Measurements from ENCODE around the gene RNASE11. TPM values are rescaled to one million over a fixed set of nuclear protein-coding genes. Genes with fewer than 3 reads are reported as not detected.
"Not testable (repeated sequence)": the region's sequence is repeated elsewhere in the genome, so short reads cannot be mapped to it uniquely, and the experiment has no call there.

The RNASE11 gene
- total and polyA plus RNA-seq, 2 of the 4 experiments (the other 2 are of a cell fraction), result not detected

DNA sequence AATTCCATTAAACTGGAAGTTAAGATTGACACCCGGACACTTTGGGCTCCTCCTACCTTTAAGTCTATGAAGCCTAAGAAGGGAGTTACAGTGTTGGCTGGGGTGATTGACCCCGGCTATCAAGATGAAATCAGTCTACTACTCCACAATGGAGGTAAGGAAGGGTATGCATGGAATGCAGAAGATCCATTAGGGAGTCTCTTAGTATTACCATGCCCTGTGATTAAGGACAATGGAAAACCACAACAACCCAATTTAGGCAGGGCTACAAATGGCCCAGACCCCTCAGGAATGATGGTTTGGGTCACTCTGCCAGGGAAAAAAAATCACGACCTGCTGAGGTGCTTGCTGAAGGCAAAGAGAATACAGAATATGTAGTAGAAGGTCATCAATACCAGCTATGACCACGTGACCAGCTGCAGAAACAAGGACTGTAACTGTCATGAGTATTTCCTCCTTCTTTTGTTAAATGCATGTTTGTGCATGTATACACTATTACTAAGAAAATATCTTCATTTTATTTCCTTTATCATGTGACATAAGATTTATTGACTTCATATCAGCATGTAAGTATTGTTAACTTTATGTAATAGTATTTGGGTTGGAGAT, 15.3 kb downstream of the RNASE11 start:
- DNase-seq; in situ Hi-C loops (cut with MboI; ENCODE audit: low sequenced_read_pairs); H3K27ac ChIP-seq (ENCODE audit: insufficient read depth, low read length); H3K56ac ChIP-seq (ENCODE audit: extremely low read depth, insufficient read depth, low read length); H3K18ac ChIP-seq (ENCODE audit: low read depth, low read length); H2BK20ac ChIP-seq (ENCODE audit: low read depth, low read length); POLR2A ChIA-PET (ENCODE audit: unreplicated experiment); H2AFZ ChIP-seq (replicated peaks; ENCODE audit: low read length, poor library complexity); ATAC-seq (ENCODE audit: low read depth); H4K20me1 ChIP-seq (ENCODE audit: insufficient read depth, low read length); H2BK120ac ChIP-seq (ENCODE audit: low read depth, low read length); H3K9me3 ChIP-seq (ENCODE audit: control insufficient read depth, insufficient read depth, low read length); H3K4me1 ChIP-seq (ENCODE audit: control insufficient read depth, insufficient read depth, low read length); H2BK15ac ChIP-seq (ENCODE audit: low read depth, low read length); H2BK5ac ChIP-seq (ENCODE audit: low read depth, low read length, poor library complexity, severe bottlenecking); H3K23ac ChIP-seq (ENCODE audit: low read depth, low read length); H2AK9ac ChIP-seq (replicated peaks; ENCODE audit: low read depth, low read length, poor library complexity); H4K91ac ChIP-seq (ENCODE audit: insufficient read depth, low read depth, low read length); H3K36me3 ChIP-seq (ENCODE audit: control insufficient read depth, insufficient read depth, low read length); H3K9ac ChIP-seq (ENCODE audit: low read depth, low read length); H3K4me2 ChIP-seq (ENCODE audit: low read depth, low read length); H2AK5ac ChIP-seq (ENCODE audit: low read depth, low read length); CTCF ChIA-PET; H3K9me1 ChIP-seq (ENCODE audit: insufficient read depth, low read length); H3K14ac ChIP-seq (replicated peaks; ENCODE audit: low read depth, low read length); dilution Hi-C loops (cut with HindIII; ENCODE audit: low sequenced_read_pairs, unreplicated experiment); H4K5ac ChIP-seq (ENCODE audit: low read depth, low read length); H3K79me1 ChIP-seq (ENCODE audit: low read depth in 1 of 2, low read length in 2 of 2); H3K27me3 ChIP-seq (ENCODE audit: control insufficient read depth, insufficient read depth, low read length); H3K4ac ChIP-seq (ENCODE audit: low read depth, low read length); BruUV-seq (replicated peaks); H3K4me3 ChIP-seq (ENCODE audit: insufficient read depth, low read depth, low read length); intact Hi-C loops (cut with micrococcal nuclease); H4K8ac ChIP-seq (ENCODE audit: low read depth in 2 of 2, low read length in 2 of 2): not testable (repeated sequence)
- no CpG with 5 or more reads among the region's 4 CpGs for WGBS, 2 experiments (ENCODE audit: extremely low coverage in 2 of 2, insufficient read length in 1 of 2)

DNA sequence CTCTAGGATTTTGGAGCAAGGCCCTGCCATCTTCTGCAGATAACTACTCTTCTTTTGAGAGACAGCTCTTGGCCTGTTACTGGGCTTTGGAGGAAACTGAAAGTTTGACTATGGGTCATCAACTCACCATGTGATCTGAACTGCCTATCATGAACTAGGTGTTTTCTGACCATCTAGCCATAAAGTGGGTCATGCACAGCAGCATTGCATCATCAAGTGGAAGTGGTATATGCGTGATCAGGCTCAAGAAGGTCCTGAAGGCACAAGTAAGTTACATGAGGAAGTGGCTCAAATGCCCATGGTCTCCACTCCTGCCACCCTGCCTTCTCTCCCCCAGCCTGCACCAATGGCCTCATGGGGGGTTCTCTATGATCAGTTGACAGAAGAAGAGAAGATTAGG, 17.1 kb downstream of the RNASE11 start:
- H3K4me3 ChIP-seq (ENCODE audit: insufficient read depth, low read depth, low read length); H4K8ac ChIP-seq (ENCODE audit: low read depth in 2 of 2, low read length in 2 of 2); H2AK9ac ChIP-seq (replicated peaks; ENCODE audit: low read depth, low read length, poor library complexity); H3K27ac ChIP-seq (ENCODE audit: insufficient read depth, low read length); H4K5ac ChIP-seq (ENCODE audit: low read depth, low read length); H3K9me3 ChIP-seq (ENCODE audit: control insufficient read depth, insufficient read depth, low read length); DNase-seq; H4K91ac ChIP-seq (ENCODE audit: insufficient read depth, low read depth, low read length); H3K9me1 ChIP-seq (ENCODE audit: insufficient read depth, low read length); H3K9ac ChIP-seq (ENCODE audit: low read depth, low read length); in situ Hi-C loops (cut with MboI; ENCODE audit: low sequenced_read_pairs); H4K20me1 ChIP-seq (ENCODE audit: insufficient read depth, low read length); H3K56ac ChIP-seq (ENCODE audit: extremely low read depth, insufficient read depth, low read length); ATAC-seq (ENCODE audit: low read depth); H2AFZ ChIP-seq (replicated peaks; ENCODE audit: low read length, poor library complexity); intact Hi-C loops (cut with micrococcal nuclease); H2BK5ac ChIP-seq (ENCODE audit: low read depth, low read length, poor library complexity, severe bottlenecking); CTCF ChIA-PET; dilution Hi-C loops (cut with HindIII; ENCODE audit: low sequenced_read_pairs, unreplicated experiment); H3K79me1 ChIP-seq (ENCODE audit: low read depth in 1 of 2, low read length in 2 of 2); BruUV-seq (replicated peaks); POLR2A ChIA-PET (ENCODE audit: unreplicated experiment); H2BK20ac ChIP-seq (ENCODE audit: low read depth, low read length); H2BK120ac ChIP-seq (ENCODE audit: low read depth, low read length); H3K36me3 ChIP-seq (ENCODE audit: control insufficient read depth, insufficient read depth, low read length); H3K4me1 ChIP-seq (ENCODE audit: control insufficient read depth, insufficient read depth, low read length); H3K14ac ChIP-seq (replicated peaks; ENCODE audit: low read depth, low read length); H3K18ac ChIP-seq (ENCODE audit: low read depth, low read length); H2BK15ac ChIP-seq (ENCODE audit: low read depth, low read length); H2AK5ac ChIP-seq (ENCODE audit: low read depth, low read length); H3K4me2 ChIP-seq (ENCODE audit: low read depth, low read length); H3K4ac ChIP-seq (ENCODE audit: low read depth, low read length); H3K23ac ChIP-seq (ENCODE audit: low read depth, low read length); H3K27me3 ChIP-seq (ENCODE audit: control insufficient read depth, insufficient read depth, low read length): not testable (repeated sequence)
- WGBS, 2 experiments (ENCODE audit: extremely low coverage in 2 of 2, insufficient read length in 1 of 2), result no CpG with 5 or more reads among the region's 1 CpG

Measured in IMR-90 (cell line).